SK-N-SH treated with all-trans-retinoic acid at 6 μM for 48 hours (cell line): ENCODE data around the gene KLK10.

Experiments
- ARNTL ChIP-seq: fragments of 450-650 bp; formaldehyde crosslinking; IDR thresholded peaks from 2 replicates; pipeline ENCODE4 v1.5.0; 2020; ENCODE audit warnings: low read depth, mild to moderate bottlenecking, moderate library complexity, borderline replicate concordance
- BACH2 ChIP-seq: fragments of 250-450 bp; sonication (Bioruptor Pico); IDR thresholded peaks from 2 replicates; pipeline ENCODE4 v1.9.0; 2021; ENCODE audit warnings: mild to moderate bottlenecking, borderline replicate concordance
- PATZ1 ChIP-seq: fragments of 250-450 bp; sonication (Bioruptor Pico); IDR thresholded peaks from 2 replicates; pipeline ENCODE4 v1.8.0; 2020; ENCODE audit warnings: mild to moderate bottlenecking, moderate library complexity, borderline replicate concordance
- TOX ChIP-seq: fragments of 250-450 bp; sonication (Bioruptor Pico); IDR thresholded peaks from 2 replicates; pipeline ENCODE4 v1.8.0; 2021; ENCODE audit warnings: mild to moderate bottlenecking, moderate library complexity, borderline replicate concordance

DNA sequence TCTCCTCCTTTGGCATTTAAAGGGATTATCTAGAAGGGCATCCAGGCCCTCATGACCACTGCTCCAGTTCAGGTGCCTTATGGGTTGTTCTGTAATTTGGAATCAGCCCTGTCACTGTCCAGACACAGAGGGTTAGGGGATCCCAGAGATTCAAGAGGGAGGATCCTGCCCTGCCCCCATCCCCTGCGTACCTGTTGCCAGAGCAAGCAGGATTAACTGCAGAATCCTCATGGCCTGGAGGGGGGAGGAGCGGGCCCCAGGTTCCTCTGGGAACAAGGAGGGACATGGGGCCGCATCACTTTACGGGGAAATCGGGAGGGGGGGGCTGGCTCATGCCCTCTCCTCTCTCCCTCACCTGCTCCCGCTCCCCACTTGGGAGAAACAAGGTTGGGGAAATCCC, 5.9 kb upstream of the KLK10 start:
- TF ChIP-seq TOX (CRISPR knock-in tag): no peak
- TF ChIP-seq BACH2 (CRISPR knock-in tag): no peak
- TF ChIP-seq ARNTL (CRISPR knock-in tag): no peak
- TF ChIP-seq PATZ1 (CRISPR knock-in tag): no peak
